Omental fat pad (tissue), 4 donors: ENCODE measurements around the gene TRIP4. TPM values are rescaled to one million over a fixed set of nuclear protein-coding genes. Genes with fewer than 3 reads are reported as not detected.

ENCODE experiments used
- ATAC-seq: fragments of 150-250 bp; one replicate; pipeline ENCODE4 v1.9.1; 2016; ENCODE audit warnings: mild to moderate bottlenecking, moderate library complexity; ENCODE audit not compliant: low FRiP score
- DNase-seq: peaks from one replicate; pipeline ENCODE4 v3.0.0-alpha.2; 2019; ENCODE audit warnings: low spot score
- total RNA-seq, 4 donors: library from RNA; depleted of rRNA; stranded (reverse); fragments of >200 nt; gene quantifications; one replicate each; pipeline ENCODE4 v1.1.0, GENCODE V29; 2016
- TF ChIP-seq, protein P1 (sequence below), 3 donors: fragments of 450-650 bp; IDR thresholded peaks; one replicate each; pipeline ENCODE4 v1.5.1; 2016 to 2017; ENCODE audit warnings: antibody characterized with exemption in 3 of 3, mild to moderate bottlenecking in 3 of 3, moderate library complexity in 2 of 3

Gene TRIP4
- total RNA-seq, 4 donors from 2014 or later: 9.0 to 20.0 (median 11.4) TPM

DNA sequence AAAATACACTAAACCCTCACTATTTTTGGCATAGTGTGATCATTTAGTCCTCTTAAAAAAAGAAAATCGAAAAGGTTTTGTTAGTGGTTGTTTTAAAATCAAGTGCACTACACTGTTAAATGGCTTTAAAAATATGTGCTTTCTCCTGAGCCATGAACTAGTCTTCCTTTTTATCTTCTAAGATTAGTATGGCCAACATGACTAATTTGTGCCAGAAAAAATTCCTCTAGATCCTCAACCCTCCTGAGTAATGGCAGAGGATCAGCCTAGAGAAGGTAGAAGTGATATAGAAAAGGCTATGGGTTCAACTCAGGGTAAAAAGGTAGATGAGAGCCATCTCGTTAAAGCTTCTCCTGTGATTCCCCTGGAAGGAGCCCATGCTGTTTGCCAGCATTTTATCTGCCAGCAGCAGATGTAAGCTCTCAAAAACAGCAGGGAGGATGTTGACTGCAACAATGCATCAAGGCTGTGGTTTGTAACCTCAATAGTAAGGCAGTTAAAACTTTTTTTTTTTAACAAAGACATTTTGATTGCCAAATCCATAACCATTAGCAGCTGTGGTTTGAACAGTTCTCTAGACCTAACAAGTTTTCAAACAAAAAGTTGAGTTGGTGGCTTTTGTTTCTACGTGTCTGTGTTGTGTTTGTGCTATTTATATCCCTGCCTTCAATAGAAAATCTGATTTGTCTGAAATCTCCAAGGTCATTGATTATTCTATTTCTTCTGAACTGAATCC lies 42.5 kb downstream of the TRIP4 start:
- TF ChIP-seq, protein P1, sequence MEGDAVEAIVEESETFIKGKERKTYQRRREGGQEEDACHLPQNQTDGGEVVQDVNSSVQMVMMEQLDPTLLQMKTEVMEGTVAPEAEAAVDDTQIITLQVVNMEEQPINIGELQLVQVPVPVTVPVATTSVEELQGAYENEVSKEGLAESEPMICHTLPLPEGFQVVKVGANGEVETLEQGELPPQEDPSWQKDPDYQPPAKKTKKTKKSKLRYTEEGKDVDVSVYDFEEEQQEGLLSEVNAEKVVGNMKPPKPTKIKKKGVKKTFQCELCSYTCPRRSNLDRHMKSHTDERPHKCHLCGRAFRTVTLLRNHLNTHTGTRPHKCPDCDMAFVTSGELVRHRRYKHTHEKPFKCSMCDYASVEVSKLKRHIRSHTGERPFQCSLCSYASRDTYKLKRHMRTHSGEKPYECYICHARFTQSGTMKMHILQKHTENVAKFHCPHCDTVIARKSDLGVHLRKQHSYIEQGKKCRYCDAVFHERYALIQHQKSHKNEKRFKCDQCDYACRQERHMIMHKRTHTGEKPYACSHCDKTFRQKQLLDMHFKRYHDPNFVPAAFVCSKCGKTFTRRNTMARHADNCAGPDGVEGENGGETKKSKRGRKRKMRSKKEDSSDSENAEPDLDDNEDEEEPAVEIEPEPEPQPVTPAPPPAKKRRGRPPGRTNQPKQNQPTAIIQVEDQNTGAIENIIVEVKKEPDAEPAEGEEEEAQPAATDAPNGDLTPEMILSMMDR (IDR thresholded peaks at IDR 0.05): no peak
- DNase-seq (no peak), ATAC-seq (peak; percentile 75)

DNA sequence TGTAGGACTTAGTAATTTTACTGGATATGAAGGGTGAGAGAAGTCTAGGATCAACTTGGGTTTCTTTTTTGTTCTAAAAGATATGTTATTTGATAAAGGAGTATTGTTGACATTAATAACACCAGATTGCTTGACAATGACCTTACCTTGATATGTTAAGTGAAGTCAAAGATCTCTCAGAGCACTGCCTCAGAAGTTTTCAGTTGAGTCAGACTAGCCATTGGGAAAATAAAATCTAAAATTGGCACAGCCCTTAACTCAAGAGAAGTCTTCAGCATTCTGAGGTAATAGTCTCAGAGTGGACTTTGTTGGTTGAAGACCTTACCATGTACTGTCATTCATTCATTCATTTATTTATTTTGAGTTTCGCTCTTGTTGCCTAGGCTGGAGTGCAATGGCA lies 50.3 kb downstream of the TRIP4 start:
- TF ChIP-seq, protein P1 (IDR thresholded peaks at IDR 0.05): no peak
- ATAC-seq: no peak
- no peak for DNase-seq

DNA sequence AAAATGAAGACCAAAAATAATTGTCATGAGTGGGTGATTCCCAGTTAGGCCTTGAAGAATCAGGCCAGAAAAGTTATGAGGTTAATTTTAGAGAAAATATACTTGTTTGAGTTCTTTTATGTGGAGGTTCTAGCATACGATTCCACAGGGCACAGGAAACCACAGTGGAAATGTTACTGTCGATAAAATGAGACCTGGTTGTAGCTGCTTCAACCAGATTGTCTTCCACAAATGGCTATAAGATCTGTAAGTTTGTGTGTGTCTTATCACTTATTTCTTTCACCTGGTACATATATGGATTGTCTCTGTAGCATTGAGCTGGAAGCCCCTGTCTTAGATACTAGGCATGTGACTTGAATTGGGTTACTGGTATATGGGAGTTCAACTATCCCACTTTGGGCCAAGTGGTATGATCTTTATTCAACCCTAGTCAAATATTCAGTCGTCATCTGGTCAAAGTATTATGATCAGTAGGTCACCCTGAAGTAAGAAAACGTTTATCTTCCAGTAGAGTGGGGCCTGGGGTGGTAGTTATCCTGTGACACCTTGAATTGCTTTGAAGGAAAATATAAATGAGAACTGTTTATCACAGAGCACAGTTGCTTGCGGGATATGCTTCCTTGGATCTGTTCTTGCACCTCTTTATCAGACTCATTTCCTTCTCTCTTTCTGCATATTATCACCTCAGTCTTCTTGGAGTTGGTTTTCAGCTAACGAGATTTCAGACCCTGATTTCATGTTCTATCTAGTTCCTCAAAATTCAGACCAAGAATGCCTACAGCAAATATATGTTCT lies 51.2 kb downstream of the TRIP4 start:
- ATAC-seq (no peak), DNase-seq (no peak)
- TF ChIP-seq, protein P1 (IDR thresholded peaks at IDR 0.05): no peak

GRCh38 chr15:64441852-64442251 lies 54.2 kb downstream of the TRIP4 start:
- TF ChIP-seq, protein P1 (IDR thresholded peaks at IDR 0.05): no peak
- ATAC-seq: no peak
- DNase-seq: no peak

DNA sequence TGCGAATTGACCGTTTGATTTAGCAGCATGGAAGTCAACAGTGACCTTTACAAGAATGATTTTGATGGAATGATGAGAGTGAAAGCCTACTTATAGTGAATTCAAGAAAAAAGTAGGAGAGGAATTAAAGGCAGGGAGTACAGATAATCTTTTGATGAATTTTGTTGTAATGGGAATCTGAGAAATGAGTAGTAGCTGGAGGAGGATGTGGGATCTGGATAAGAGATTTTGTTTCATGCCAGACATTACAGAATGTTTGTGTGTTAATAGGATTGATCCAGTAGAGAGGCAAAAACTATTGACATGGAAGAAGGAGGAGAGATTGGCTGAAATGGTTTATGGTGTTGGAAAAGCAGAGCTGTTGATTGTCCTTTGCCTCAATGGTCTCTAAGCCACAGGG lies 55.4 kb downstream of the TRIP4 start:
- TF ChIP-seq, protein P1 (IDR thresholded peaks at IDR 0.05): no peak
- DNase-seq (no peak), ATAC-seq (peak; percentile 30)

DNA sequence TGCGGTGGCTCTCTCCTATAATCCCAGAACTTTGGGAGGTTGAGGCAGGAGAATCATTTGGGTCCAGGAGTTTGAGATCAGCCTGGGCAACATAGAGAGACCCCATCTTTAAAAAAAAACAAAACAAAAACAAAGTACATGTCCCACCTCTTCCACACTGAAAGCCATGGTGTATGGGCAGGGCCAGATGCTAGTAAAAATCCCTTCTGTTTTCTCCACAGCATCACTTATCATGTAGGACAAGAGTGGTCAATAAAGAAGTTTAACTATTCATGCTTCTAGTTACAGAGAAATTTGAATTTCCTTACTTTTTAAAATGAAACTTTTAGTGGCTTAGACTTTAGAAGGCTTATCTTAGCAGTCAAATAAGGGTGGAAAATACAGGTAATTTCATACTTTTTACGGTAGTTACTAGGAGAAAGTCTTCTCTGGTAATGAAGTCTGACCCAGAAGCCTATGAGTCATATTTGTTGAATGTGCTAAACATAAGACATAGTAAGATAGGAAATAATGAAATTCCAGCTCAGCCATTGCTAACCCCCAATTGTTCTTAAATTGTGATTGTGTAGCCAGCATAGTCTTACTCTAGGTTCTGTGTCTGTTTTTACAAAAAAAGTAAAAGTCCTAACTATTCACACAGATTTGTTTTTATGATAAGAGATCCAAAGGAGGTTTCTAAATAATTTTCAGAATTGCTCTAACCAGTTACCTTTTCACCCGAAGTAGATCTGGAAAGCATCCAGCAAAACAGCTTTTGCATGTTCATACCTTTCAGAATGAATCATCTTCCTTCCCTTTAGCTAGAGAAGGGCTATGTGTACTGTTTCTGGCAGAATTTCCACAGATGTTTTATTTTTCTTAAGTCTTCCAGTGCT lies 56.3 kb downstream of the TRIP4 start:
- ATAC-seq (peak; percentile 91), DNase-seq (no peak)
- TF ChIP-seq, protein P1 (IDR thresholded peaks at IDR 0.05): no peak
